Measurements from ENCODE around the gene MAVS. TPM values are rescaled to one million over a fixed set of nuclear protein-coding genes. Genes with fewer than 3 reads are reported as not detected.
A peak's percentile ranks its signal among the peaks of the same experiment; 100 is the strongest.

MAVS gene
- total and polyA plus RNA-seq, 2 experiments from 2014 or later = 15.6 to 24.7 TPM

GRCh38 chr20:3908667-3909066 is 62.0 kb downstream of the MAVS start:
- no peak for TF ChIP-seq CTCF (IDR thresholded peaks at IDR 0.05; ENCODE audit: poor library complexity)
- TF ChIP-seq EZH2 (IDR thresholded peaks at IDR 0.05; ENCODE audit: borderline replicate concordance) = no peak
- no peak for TF ChIP-seq EZH2phosphoT487 (IDR thresholded peaks at IDR 0.05; ENCODE audit: low read depth, severe bottlenecking, unreplicated experiment)
- no peaks in the 10 kb centered on the region for H3K9me2 ChIP-seq (replicated peaks; ENCODE audit: insufficient read depth)
- 98% methylated on average over 4 of the region's 4 CpGs for WGBS (ENCODE audit: low lambda C conversion rate, missing lambda C conversion rate)
- H3K79me2 ChIP-seq = peaks cover 99% of the 10 kb centered on the region
- DNase-seq (ENCODE audit: low spot score) = no peak
- H3K27me3 ChIP-seq = no peaks in the 10 kb centered on the region
- H3K36me3 ChIP-seq (replicated peaks; ENCODE audit: insufficient read depth, low read depth) = no peaks in the 10 kb centered on the region
- H4K20me1 ChIP-seq (ENCODE audit: insufficient read depth, poor library complexity, severe bottlenecking) = peaks cover 83% of the 10 kb centered on the region
- no peak overlapping the region for H3K4me3 ChIP-seq
- H3K9me3 ChIP-seq (ENCODE audit: low read depth) = no peaks in the 10 kb centered on the region
- H2AFZ ChIP-seq = no peak overlapping the region
- no peak overlapping the region for H3K4me2 ChIP-seq
- H3K27ac ChIP-seq = no peak overlapping the region
- no peaks in the 10 kb centered on the region for H3K4me1 ChIP-seq (ENCODE audit: insufficient read depth)

GRCh38 chr20:3909952-3910366 is 63.3 kb downstream of the MAVS start:
- Histone ChIP-seq H3K27ac (no peak overlapping the region), H3K9me2 (replicated peaks; ENCODE audit: insufficient read depth) (no peaks in the 10 kb centered on the region), H3K9me3 (ENCODE audit: low read depth) (no peaks in the 10 kb centered on the region), H3K4me3 (no peak overlapping the region), H3K4me1 (ENCODE audit: insufficient read depth) (no peaks in the 10 kb centered on the region), H3K79me2 (peaks cover 96% of the 10 kb centered on the region), H4K20me1 (ENCODE audit: insufficient read depth, poor library complexity, severe bottlenecking) (peaks cover 78% of the 10 kb centered on the region), H3K36me3 (replicated peaks; ENCODE audit: insufficient read depth, low read depth) (no peaks in the 10 kb centered on the region), H3K27me3 (no peaks in the 10 kb centered on the region), H2AFZ (no peak overlapping the region), H3K4me2 (no peak overlapping the region)
- TF ChIP-seq EZH2phosphoT487 (IDR thresholded peaks at IDR 0.05; ENCODE audit: low read depth, severe bottlenecking, unreplicated experiment) (no peak), EZH2 (IDR thresholded peaks at IDR 0.05; ENCODE audit: borderline replicate concordance) (no peak), CTCF (IDR thresholded peaks at IDR 0.05; ENCODE audit: poor library complexity) (no peak)
- no peak for DNase-seq (ENCODE audit: low spot score)

- Histone ChIP-seq H4K20me1 (ENCODE audit: insufficient read depth, poor library complexity, severe bottlenecking) (peaks cover 77% of the 10 kb centered on the region), H3K9me2 (replicated peaks; ENCODE audit: insufficient read depth) (no peaks in the 10 kb centered on the region), H3K9me3 (ENCODE audit: low read depth) (no peaks in the 10 kb centered on the region), H3K27me3 (no peaks in the 10 kb centered on the region), H3K4me3 (no peak overlapping the region), H3K4me2 (no peak overlapping the region), H3K27ac (no peak overlapping the region), H3K36me3 (replicated peaks; ENCODE audit: insufficient read depth, low read depth) (no peaks in the 10 kb centered on the region), H3K79me2 (peaks cover 96% of the 10 kb centered on the region), H3K4me1 (ENCODE audit: insufficient read depth) (no peaks in the 10 kb centered on the region), H2AFZ (no peak overlapping the region)
- no peak for DNase-seq (ENCODE audit: low spot score)
- WGBS (ENCODE audit: low lambda C conversion rate, missing lambda C conversion rate) = 72% methylated on average over 2 of the region's 2 CpGs
- TF ChIP-seq CTCF (IDR thresholded peaks at IDR 0.05; ENCODE audit: poor library complexity) (no peak), EZH2phosphoT487 (IDR thresholded peaks at IDR 0.05; ENCODE audit: low read depth, severe bottlenecking, unreplicated experiment) (peak; percentile 46)
Measured at GRCh38 chr20:3910853-3911252, 64.2 kb downstream of the MAVS start.

- DNase-seq (ENCODE audit: low spot score) = no peak
- no peaks in the 10 kb centered on the region for H3K36me3 ChIP-seq (replicated peaks; ENCODE audit: insufficient read depth, low read depth)
- no peaks in the 10 kb centered on the region for H3K27me3 ChIP-seq
- TF ChIP-seq CTCF (IDR thresholded peaks at IDR 0.05; ENCODE audit: poor library complexity) (no peak), EZH2 (IDR thresholded peaks at IDR 0.05; ENCODE audit: borderline replicate concordance) (no peak), EZH2phosphoT487 (IDR thresholded peaks at IDR 0.05; ENCODE audit: low read depth, severe bottlenecking, unreplicated experiment) (no peak)
- H3K79me2 ChIP-seq = peaks cover 96% of the 10 kb centered on the region
- H3K9me3 ChIP-seq (ENCODE audit: low read depth) = no peaks in the 10 kb centered on the region
- no peaks in the 10 kb centered on the region for H3K4me1 ChIP-seq (ENCODE audit: insufficient read depth)
- 78% methylated on average over 2 of the region's 2 CpGs for WGBS (ENCODE audit: low lambda C conversion rate, missing lambda C conversion rate)
- H3K4me2 ChIP-seq = no peak overlapping the region
- no peak overlapping the region for H2AFZ ChIP-seq
- H3K9me2 ChIP-seq (replicated peaks; ENCODE audit: insufficient read depth) = no peaks in the 10 kb centered on the region
- H3K4me3 ChIP-seq = no peak overlapping the region
- no peak overlapping the region for H3K27ac ChIP-seq
- H4K20me1 ChIP-seq (ENCODE audit: insufficient read depth, poor library complexity, severe bottlenecking) = peaks cover 77% of the 10 kb centered on the region
Measured at GRCh38 chr20:3911956-3912355, 65.3 kb downstream of the MAVS start.

Measured in hepatocyte (in vitro differentiated cells).